IPS-18a (cell line): ENCODE data around the gene POLN.

Experiments
- H3K27ac ChIP-seq: one replicate; pipeline ENCODE4 v1.5.1; 2013; ENCODE audit warnings: low read length
- H3K27me3 ChIP-seq: one replicate; pipeline ENCODE4 v1.6.1; 2013; ENCODE audit warnings: mild to moderate bottlenecking, low read length; ENCODE audit not compliant: control insufficient read depth, insufficient read depth
- H3K36me3 ChIP-seq: one replicate; pipeline ENCODE4 v1.6.1; 2013; ENCODE audit warnings: low read depth, low read length; ENCODE audit not compliant: control insufficient read depth
- H3K4me1 ChIP-seq: one replicate; pipeline ENCODE4 v1.6.1; 2013; ENCODE audit warnings: low read depth, low read length; ENCODE audit not compliant: control insufficient read depth
- H3K4me3 ChIP-seq: one replicate; pipeline ENCODE4 v1.5.1; 2013; ENCODE audit warnings: low read length
- H3K9ac ChIP-seq: one replicate; pipeline ENCODE4 v1.6.1; 2013; ENCODE audit warnings: mild to moderate bottlenecking, low read length, moderate library complexity
- H3K9me3 ChIP-seq: one replicate; pipeline ENCODE4 v1.6.1; 2013; ENCODE audit warnings: low read depth, low read length; ENCODE audit not compliant: control insufficient read depth

POLN gene

DNA sequence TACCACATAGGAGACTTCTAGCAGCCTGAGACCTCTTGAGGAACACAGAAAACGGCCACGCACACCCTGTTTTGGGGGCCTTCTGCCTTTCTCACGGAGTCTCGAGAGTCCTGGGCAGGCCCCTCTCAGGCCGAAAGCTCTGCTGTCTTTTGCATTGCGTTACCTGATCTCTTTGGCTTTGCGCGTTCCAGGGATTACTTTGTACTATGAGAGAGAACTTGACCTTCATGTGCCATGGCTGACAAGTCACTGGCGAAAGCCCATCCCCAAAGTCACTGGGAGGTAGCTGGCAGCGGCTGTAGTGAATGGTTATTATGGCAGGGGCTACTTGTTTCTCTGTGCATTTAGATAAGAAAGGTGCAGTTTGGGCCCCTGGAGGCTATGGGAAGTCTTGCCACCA is 190.8 kb downstream of the POLN start:
- Histone ChIP-seq H3K9ac (no peak overlapping the region), H3K27me3 (peaks cover 12% of the 10 kb centered on the region), H3K4me3 (no peak overlapping the region), H3K4me1 (peaks cover 7% of the 10 kb centered on the region), H3K27ac (no peak overlapping the region), H3K9me3 (no peaks in the 10 kb centered on the region), H3K36me3 (no peaks in the 10 kb centered on the region)

DNA sequence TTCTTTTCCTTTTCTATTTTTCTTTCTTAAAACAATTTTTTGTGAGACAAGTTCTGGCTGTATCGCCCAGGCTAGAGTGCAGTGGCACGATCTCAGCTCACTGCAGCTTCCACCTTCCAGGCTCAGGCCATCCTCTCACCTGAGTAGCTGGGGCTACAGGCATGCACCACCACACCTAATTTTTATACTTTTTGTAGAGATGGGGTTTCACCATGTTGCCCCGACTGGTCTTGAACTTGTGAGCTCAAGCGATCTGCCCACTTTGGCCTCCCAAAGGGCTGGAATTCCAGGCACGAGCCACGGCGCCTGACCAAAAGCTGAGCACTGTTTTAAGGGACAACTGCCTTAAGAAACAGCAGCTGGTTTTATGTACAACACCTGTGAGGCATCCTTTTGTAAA is 192.1 kb downstream of the POLN start:
- peaks cover 7% of the 10 kb centered on the region for H3K4me1 ChIP-seq
- H3K27ac ChIP-seq = no peak overlapping the region
- H3K9me3 ChIP-seq = no peaks in the 10 kb centered on the region
- H3K27me3 ChIP-seq = peaks cover 4% of the 10 kb centered on the region
- H3K4me3 ChIP-seq = no peak overlapping the region
- no peaks in the 10 kb centered on the region for H3K36me3 ChIP-seq
- H3K9ac ChIP-seq = no peak overlapping the region

DNA sequence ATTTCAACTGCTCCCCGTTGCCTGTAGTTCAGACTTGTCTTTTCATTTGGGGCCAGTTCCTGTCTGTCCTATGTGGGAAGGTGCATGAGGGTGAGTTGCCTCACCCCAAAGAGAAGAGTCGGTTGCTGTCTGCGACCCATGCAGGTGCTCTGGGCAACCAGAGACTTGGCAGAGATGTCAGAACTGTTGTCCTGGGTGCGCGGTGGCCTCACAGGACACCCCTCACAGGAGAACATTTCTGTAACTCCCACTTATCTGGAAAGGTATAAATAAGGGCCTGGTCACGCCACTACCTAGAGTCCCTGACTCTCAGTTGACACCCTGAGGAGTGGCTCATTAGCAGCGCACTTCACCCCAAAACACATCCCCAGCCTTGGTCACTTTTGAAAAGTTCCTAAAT is 192.5 kb downstream of the POLN start:
- H3K9me3 ChIP-seq = no peaks in the 10 kb centered on the region

DNA sequence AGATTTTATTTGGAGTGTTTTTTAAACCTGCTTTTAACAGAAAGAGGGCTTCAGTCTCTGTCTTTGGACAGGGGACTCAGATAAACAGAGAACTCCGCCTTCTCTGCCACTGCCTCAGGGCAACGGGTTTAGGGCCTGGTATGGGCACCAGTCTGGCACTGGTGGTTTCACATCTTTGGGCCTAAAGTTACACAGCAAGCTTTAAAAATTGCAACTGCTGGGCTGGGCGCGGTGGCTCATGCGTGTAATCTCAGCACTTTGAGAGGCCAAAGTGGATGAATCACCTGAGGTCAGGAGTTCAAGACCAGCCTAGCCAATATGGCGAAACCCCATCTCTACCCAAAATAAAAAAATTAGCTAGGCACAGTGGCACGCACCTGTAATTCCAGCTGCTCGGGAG is 193.1 kb downstream of the POLN start:
- Histone ChIP-seq H3K9ac (no peak overlapping the region), H3K9me3 (no peaks in the 10 kb centered on the region), H3K4me1 (peaks cover 7% of the 10 kb centered on the region), H3K36me3 (no peaks in the 10 kb centered on the region), H3K27me3 (peaks cover 8% of the 10 kb centered on the region), H3K4me3 (no peak overlapping the region), H3K27ac (no peak overlapping the region)

More for the DNA sequence above, 192.5 kb downstream of the POLN start:
- Histone ChIP-seq H3K27me3 (peaks cover 4% of the 10 kb centered on the region), H3K9ac (no peak overlapping the region), H3K4me3 (no peak overlapping the region), H3K27ac (no peak overlapping the region), H3K36me3 (no peaks in the 10 kb centered on the region), H3K4me1 (peaks cover 7% of the 10 kb centered on the region)

DNA sequence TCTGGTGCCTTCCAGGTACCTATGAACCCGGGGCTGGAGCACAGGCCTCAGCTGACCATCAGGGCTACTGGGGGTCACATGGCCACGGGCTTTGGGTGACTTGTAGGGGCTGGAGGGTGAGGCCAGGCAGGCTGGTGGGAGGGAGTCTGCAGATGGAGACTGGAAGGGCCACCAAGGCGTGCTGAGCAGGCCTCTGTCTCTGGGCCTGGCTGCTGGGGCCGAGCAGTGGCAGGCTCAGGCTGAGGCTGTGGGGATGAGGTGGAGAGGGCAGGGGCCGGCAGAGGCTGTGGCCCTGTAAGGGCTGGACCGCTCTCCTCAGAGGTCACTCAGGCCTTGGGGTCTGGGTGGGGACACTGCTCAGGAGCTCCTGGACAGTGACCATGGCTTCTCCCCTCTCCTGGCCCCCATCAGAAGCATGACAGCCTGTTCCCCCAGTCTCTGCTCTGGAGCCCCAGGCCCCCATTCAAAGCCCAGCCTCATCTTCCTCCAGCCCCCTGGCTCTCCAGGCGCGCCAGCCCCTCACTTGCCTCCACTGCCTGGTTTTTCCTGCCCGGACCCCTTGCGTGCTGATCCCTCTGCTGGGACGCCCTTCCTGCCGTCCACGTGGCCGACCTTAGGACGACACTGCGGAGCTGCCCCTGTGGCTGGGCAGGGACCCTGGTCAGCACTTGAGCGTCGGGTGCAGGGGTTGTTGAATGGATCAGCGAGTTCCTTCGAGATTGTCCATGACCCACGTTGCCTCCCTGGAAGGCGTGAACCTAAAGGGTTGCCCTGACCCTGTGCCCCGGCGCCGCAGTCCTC is 193.9 kb downstream of the POLN start:
- H3K9ac ChIP-seq = no peak overlapping the region
- H3K27ac ChIP-seq = no peak overlapping the region
- H3K27me3 ChIP-seq = peaks cover 16% of the 10 kb centered on the region
- H3K9me3 ChIP-seq = no peaks in the 10 kb centered on the region
- H3K36me3 ChIP-seq = no peaks in the 10 kb centered on the region
- H3K4me3 ChIP-seq = no peak overlapping the region
- peaks cover 7% of the 10 kb centered on the region for H3K4me1 ChIP-seq

DNA sequence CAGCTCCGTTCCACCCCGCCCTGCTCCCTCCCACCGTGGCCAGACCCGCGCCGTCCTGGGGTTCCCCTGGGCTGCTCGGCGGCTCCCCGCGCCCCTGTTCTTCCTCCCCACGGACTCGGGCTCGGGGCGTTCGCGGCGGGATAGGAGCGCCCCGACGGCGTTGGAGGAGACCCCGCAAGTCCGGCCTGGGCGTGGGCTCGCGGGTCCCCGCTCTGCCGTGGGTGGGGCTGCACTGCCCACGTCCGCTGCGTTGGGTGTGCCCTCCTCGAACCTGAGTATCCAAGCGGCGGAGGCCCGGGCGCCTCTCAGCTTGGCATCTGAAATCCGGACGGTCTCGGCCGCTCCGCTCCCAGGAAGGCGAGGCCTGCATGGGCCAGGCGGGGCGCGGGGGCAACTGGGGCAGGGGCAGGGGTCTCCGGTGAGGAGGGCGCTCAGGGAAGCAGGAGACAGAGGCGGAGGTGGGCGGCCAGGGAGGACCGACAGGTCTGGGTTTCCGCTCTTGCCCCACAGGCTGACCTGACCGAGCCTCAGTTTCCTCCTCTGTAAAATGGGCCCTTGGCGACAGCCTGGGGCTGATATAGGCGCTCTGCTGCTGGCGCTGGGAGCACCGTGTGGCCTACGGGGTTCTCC is 194.8 kb downstream of the POLN start:
- Histone ChIP-seq H3K27me3 (peaks cover 23% of the 10 kb centered on the region), H3K4me1 (peaks cover 7% of the 10 kb centered on the region), H3K9ac (no peak overlapping the region), H3K9me3 (no peaks in the 10 kb centered on the region), H3K27ac (no peak overlapping the region), H3K4me3 (no peak overlapping the region), H3K36me3 (no peaks in the 10 kb centered on the region)

DNA sequence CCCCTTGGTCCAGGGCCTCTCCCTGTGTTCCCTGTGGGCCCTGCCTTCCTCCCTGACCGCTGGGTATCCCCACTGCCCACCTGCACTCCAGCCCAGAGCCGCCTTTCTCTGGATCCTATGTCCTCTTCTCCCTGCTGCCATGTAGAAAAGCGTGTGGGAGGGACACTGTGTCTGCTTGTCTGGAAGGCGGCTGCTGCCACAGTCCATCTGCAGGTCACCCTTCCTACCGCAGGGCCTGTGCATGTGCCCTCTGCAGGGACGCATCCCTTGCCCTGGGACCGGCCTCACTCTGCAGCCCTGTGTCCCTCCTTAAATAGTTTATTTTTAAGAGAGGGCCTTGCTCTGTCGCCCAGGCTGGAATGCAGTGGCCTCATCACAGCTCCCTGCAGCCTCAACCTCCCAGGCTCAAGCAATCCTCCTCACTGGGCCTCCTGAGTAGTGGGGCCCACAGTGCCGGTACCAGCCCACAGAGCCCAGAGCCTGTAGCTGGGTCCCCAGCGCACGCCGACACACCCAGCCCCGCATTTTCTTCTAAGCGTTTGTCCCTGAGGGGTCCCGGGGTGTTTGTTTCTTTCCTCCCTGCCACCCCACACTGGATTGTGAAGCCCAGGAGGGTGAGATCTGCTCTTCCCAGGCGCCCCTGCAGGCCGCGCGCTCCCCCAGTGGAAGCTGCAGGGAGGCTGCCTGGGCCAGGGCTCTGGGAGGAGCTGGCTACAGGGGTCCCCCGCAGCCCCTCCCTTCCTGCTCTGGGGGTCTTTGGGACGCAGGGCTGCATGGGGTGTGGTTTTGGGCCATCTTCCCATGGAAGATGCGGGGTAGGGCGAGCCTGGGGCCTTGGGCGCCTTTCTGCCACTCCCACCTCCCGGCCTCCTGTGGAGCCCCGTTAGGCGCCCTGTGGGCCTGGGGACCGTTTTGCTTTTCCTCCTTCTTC is 195.6 kb downstream of the POLN start:
- no peak overlapping the region for H3K9ac ChIP-seq
- no peaks in the 10 kb centered on the region for H3K36me3 ChIP-seq
- peaks cover 3% of the 10 kb centered on the region for H3K4me1 ChIP-seq
- H3K27me3 ChIP-seq = peaks cover 27% of the 10 kb centered on the region
- no peak overlapping the region for H3K27ac ChIP-seq
- H3K4me3 ChIP-seq = no peak overlapping the region
- H3K9me3 ChIP-seq = no peaks in the 10 kb centered on the region

DNA sequence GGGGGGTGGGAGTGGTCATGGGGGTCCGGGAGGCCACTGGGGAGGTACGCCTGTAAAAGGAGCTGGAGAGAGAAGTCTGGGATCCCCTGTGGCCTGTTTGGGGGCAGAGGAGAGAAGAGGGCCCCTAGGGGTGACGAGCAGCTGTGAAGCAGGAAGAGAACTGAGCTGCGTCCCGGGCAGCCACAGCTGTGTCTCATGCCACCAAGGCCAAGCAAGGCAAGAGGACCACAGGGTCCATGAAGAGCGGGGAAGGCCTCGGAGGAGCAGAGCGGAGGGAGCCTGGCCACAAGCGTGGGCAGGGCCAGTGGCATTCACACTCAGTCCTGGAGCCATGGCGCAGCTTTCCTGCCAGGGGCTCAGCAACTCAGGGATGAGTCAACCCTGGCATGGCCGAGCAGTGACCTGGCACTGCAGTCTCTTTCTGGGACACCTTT is 196.4 kb downstream of the POLN start:
- no peaks in the 10 kb centered on the region for H3K4me1 ChIP-seq
- H3K27ac ChIP-seq = no peak overlapping the region
- H3K9me3 ChIP-seq = no peaks in the 10 kb centered on the region
- no peak overlapping the region for H3K9ac ChIP-seq
- peaks cover 32% of the 10 kb centered on the region for H3K27me3 ChIP-seq
- H3K36me3 ChIP-seq = no peaks in the 10 kb centered on the region
- no peak overlapping the region for H3K4me3 ChIP-seq

DNA sequence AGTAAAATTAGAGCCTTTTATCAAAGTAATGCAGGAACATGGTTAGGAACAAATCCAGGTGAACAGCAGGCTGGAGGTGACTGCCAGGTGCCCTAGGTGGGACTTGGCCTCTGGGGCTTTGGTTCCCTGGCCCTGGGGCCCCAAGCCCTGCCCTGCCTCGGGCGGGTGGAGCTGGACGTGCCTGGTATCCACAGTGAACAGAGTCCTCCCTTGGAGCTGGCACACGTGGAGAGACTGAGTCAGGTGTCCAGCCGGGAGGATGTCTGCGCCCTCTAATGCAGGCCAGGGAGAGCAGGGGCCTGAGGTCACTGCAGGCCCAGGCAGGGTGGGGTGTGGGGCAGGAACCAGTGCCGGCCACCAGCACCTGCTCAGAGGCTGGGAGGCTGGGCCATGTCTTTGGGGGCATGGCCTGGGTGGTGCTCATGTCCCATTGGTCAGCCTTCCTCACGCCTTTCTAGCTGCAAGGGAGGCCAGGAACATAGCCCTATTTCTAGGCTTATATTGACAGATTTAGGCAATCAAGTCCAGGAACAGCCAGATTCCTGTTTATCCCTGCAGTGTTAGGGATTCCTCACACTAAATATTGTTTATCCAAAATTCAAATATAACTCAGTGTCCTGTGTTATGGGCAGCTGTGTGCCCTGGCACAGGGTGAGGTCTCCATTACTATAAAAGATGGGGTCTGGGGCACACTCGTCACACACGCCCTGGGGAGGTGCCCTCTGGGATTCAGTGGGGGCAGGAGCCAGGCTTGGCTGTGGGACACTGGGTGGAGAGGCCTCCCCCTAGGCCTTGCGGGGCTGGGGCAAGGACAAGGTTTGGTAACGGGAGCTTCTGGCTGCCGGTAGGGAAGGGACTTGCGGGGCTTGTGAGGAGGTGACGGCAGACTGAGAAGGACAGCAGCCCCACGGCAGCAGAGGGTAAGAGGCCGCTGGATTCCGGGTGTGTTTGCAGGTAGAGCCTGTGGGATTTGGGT is 197.1 kb downstream of the POLN start:
- Histone ChIP-seq H3K27me3 (peaks cover 39% of the 10 kb centered on the region), H3K4me3 (no peak overlapping the region), H3K27ac (no peak overlapping the region), H3K9me3 (no peaks in the 10 kb centered on the region), H3K4me1 (no peaks in the 10 kb centered on the region), H3K9ac (no peak overlapping the region), H3K36me3 (no peaks in the 10 kb centered on the region)

DNA sequence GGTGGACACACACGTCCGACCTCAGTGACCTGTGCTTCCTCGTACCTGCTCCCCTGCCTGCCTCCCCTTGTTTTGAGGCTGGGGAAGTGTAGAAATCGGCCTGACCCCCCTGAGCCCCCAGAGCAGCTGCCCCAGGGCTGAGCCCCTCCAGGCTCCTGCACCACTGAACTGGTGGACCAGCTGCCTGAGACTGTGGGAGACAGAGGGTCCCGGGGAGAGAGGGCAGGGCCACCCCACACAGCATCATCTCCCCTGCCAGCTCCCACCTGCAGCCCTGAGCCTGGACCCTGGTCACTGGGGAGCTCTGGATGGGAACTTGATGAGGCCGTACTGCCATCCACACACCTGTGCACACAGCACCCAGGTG is 197.8 kb downstream of the POLN start:
- Histone ChIP-seq H3K4me1 (no peaks in the 10 kb centered on the region), H3K9me3 (no peaks in the 10 kb centered on the region), H3K4me3 (no peak overlapping the region), H3K9ac (no peak overlapping the region), H3K36me3 (no peaks in the 10 kb centered on the region), H3K27me3 (peaks cover 46% of the 10 kb centered on the region), H3K27ac (no peak overlapping the region)
